ENCODE results near the gene BAHCC1.

DNA sequence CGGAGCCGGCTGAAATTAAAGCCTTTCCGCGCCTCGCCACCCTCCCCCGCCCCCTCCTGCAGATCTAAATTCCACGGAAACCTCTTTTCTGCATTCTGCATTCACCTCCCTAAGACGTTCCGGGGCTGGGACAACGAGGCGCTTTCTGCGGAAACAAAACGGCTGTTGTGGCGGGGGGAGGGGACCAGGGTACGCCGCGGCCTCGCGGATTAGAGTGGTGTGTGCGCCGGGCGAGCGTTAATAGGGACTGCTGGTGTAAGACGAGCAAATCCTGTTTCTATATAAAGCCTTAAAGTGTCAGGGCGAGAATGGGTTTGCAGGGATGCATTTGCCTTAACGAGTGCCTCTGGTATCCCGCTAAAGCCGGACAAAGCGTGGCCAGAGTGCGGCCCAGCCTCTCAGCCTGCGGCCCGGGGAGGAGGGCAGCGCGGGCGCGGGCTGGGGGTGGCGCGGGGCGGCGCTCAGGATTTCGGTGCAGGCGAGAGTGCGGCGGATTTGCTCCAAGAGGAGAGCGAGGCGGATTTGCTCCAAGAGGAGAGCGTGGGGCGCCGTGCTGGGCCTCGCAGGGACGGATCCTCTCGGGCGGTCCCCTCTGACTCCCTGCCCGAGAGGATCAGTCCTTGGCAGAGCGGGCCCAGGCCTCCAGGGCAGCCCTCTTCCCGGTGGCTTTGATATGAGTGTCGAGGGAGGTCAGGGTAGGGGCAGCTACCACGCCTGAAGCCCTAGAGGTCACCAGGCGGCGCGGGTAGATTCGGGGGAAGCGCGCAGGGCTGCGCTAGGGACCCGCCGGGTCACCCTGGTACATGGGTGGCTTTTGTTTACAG lies 5.1 kb downstream of the BAHCC1 start:
- no peak for TF ChIP-seq POLR2A (IDR thresholded peaks at IDR 0.05)
- TF ChIP-seq, protein P1, sequence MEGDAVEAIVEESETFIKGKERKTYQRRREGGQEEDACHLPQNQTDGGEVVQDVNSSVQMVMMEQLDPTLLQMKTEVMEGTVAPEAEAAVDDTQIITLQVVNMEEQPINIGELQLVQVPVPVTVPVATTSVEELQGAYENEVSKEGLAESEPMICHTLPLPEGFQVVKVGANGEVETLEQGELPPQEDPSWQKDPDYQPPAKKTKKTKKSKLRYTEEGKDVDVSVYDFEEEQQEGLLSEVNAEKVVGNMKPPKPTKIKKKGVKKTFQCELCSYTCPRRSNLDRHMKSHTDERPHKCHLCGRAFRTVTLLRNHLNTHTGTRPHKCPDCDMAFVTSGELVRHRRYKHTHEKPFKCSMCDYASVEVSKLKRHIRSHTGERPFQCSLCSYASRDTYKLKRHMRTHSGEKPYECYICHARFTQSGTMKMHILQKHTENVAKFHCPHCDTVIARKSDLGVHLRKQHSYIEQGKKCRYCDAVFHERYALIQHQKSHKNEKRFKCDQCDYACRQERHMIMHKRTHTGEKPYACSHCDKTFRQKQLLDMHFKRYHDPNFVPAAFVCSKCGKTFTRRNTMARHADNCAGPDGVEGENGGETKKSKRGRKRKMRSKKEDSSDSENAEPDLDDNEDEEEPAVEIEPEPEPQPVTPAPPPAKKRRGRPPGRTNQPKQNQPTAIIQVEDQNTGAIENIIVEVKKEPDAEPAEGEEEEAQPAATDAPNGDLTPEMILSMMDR (IDR thresholded peaks at IDR 0.05), result no peak
